T1000 (cell line): ENCODE measurements around the gene IGDCC3.

ENCODE experiments used
- DNase-seq: peaks from one replicate; lab custom pipeline; 2025; ENCODE audit warnings: mixed read lengths; lab: John Stamatoyannopoulos, UW

IGDCC3 gene

DNA sequence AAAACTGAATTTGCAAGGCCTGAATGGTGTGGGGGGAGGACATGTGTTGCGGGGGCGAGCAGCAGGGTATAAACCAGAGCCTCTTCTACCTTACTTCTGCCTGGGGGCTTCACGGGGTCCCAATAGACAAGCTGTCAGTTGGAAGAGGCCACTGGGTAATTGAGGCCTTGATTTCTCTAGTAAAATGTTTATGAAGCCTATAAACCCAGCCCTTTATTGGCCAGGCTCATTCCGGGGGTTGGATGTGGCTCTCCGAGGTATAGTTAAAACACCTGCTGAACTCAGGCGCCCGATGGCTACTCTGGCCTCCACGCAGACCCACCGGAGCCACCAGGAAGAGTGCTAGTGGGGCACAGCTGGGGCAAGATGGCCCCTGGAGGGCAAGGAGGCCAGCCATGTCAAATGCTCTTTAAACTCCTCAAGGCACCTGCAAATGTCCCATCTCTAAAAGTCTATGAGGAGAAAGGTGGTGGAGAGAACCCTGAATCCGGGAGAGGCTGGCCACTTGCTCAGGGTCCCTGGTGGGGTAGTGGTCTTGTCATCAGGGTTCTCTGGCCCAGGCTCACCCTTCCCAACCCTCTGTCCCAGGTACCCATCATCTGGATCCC lies 34.3 kb downstream of the IGDCC3 start:
- no peak for DNase-seq

DNA sequence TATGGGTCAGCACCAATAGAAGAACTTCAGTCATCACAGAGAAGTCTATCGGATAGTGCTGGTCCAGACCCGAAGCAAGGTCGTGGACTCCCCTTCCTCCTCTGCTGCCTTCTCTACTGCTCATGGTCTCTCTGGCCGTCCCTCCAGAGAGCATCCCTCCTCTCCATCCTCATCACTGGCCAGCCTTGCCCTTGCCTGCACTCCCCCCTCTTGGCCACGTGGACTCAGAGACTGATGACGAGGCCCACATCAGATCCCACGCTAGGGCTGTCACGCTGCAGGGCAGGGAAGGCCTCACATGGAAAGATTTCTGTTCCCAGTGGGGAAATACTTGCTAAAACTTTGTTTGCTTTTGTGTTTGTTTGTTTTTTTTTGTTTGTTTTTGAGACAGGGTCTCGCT lies 35.3 kb downstream of the IGDCC3 start:
- DNase-seq, result no peak

DNA sequence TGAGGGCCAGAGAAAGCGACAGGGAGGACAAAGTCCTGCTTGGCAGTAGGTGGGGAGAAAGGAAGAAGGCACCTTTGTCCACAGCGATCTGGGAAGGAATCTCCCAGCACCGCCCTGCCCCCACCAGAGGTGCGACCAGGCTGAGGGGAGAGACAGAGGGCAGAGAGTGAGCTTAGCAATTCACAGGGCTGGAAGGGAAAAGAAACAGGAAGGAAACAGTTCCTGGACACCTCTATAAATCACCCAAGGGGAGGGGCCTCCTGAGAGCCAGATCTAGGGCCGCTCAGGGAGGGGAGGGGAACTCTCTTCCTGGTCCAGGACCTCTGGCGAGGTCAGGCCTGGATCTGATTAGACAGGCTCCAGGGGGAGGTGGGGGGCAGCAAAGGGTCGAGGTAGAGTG lies 37.9 kb downstream of the IGDCC3 start:
- no peak for DNase-seq

GRCh38 chr15:65339416-65339815 lies 38.4 kb downstream of the IGDCC3 start:
- no peak for DNase-seq

- no peak for DNase-seq
These were observed 39.0 kb downstream of the IGDCC3 start for GRCh38 chr15:65338823-65339222.

- no peak for DNase-seq
These were observed 39.4 kb downstream of the IGDCC3 start for GRCh38 chr15:65338366-65338765.

GRCh38 chr15:65337436-65338070 lies 40.2 kb downstream of the IGDCC3 start:
- DNase-seq, result no peak

GRCh38 chr15:65336493-65337435 lies 41.0 kb downstream of the IGDCC3 start:
- DNase-seq, result no peak

DNA sequence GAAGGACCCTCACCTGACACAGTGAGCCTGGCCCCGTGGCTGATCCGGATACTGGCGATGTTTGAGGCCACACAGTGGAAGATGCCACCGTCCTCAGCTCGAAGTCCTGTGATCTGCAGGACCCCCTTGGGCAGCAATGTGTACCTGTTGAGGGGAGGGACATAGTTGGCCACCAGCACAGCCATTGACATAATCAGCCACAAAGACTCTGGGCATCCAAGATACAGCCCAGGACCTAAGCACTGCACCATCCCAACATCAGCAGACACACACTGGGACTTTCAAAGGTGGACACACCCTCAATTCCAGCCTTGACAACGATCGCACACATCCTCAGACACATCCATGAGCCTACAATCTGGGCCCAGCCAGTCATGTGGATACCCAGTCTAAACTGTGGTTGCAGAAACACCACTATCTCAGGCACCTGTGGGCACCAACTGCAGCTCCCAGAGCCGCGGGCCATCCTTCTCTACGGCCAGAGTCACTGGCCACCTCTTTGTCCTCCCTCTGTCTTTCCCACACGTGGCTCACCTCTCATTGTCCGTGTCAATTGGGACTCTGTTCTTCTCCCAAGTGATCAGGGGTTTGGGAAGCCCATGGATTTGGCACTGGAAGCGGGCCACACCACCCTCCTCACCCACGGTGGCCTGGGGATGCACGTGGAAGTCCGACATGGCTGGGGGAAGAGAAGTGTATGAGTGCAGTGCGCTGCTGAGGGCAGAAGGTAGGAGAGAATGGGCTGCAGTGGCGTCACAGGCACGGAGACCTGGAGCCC lies 42.3 kb downstream of the IGDCC3 start:
- no peak for DNase-seq

DNA sequence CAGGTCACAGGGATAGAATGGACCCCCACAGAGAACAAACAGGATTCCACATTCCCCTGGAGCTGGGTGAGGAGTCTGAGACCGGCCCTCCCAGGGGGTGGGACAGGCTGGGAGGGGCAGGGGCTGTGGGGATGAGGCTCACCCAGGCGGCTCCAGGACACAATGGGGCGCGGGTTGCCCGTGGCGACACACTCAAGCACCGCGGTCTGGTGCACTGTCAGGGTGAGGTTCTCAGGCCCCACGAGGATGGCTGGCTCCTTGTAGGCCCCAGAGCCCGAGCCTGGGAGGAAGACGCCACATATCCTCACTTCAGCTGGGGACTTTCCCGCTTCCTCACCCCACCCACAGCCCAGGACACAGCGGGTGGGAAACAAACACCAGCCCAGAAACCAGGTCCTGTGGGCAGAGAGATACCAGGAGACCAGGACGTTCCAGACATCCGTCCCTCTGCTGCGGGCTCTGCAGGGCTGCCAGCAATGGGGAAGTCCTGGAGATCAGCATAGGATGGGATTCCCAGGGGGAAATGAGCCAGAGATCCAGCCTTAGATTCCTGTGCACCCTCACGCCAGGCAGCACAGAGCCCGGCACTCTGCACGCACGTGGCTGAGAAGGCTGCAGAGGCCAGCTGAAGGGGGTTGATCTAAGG lies 43.1 kb downstream of the IGDCC3 start:
- no peak for DNase-seq

- DNase-seq, result no peak
These were observed 43.9 kb downstream of the IGDCC3 start for GRCh38 chr15:65333856-65334255.

GRCh38 chr15:65333148-65333820 lies 44.5 kb downstream of the IGDCC3 start:
- no peak for DNase-seq

DNA sequence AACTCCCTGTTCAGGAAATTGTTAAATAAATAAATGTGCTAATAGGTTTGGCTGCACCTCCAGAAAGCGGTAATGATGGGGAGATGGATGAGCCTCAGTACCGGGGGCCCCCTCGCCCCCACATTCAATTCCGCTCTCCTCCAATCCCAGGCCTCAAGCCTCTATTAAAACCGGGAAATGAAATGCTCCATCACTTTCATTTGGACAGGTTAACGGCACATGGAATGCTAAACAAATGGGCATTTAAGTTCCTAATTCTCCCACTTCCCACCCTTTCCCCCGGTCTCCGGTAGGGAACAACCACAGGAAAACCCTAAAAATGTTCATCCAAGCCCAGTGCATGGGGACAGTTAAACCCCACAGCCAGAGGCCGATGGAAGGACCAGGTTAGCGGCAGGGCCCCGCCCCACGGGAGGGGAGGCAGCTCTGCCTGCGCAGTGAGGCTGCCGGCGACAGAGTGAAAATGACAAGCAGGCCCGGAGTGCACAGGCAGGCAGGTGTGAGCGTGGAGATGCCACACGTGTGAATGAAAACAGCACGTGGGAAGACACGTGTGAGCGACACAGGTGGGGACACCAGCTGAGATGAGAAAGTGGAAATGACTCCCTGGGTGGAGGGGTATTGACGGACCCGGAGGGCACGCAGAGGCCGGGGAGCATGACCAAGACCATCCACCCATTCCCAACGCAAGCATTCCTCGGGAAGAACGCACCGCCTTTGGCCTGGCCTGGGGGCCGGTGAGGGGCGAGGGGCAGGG lies 45.2 kb downstream of the IGDCC3 start:
- DNase-seq, result no peak

DNA sequence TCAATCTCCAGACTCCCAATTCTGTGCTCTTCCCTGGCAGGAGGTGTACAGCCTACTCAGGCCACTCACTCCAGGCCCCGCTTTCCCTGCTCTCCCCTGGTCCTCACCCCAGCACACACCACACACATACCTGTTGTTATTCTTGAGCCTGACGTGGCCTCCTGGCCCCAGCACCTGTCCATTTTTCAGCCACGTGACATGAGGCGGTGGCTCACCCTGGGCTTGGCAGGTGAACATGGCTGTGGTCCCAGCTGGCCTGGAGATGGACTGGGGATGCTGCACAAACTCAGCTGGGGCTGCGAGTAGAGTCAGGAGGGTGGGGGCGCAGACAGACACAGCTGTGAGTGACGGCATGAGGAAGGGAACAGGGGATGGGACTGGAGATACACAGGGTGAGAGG lies 46.0 kb downstream of the IGDCC3 start:
- no peak for DNase-seq

DNA sequence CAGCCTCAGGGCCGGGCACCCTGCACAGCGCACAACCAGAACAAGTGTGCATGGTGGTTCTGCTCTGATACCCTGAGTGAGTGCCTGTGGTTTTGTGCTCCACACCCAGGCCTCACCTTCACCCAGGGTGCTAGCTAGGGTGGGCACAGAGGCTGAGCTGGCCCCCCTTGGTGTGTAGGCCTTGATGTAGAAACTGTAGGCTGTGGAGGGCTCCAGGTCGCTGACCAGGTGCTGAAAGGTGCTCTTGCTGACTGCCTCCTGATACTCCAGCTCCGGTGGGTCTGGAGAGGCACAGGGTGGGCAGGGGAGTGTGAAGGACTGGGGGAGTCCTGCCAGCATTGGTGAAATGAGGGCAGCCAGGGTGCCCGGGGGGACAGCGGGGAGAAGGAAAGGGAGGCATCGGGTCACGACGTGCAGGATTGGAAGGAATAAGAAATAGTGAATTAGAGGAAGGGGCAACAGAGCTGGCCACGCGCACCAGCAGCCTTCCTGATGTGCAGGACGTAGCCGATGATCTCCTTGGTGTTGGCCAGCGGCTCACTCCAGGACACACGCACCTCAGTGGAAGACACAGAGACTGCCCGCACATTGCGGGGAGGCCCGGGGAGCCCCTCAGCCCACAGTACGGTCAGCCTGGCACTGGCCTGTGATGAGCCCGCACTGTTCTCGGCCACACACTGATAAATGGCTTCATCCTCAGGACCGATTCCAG lies 46.7 kb downstream of the IGDCC3 start:
- DNase-seq, result no peak

GRCh38 chr15:65329984-65330735 lies 47.6 kb downstream of the IGDCC3 start:
- DNase-seq, result no peak

GRCh38 chr15:65329288-65329983 lies 48.4 kb downstream of the IGDCC3 start:
- no peak for DNase-seq
